B cell (primary cell): Measurements from ENCODE around the gene C1R. TPM values are rescaled to one million over a fixed set of nuclear protein-coding genes. Genes with fewer than 3 reads are reported as not detected.

ENCODE experiments used
- ATAC-seq: fragments of 200-7000 bp; cut with Tn5 transposase; one replicate; pipeline ENCODE4 v1.10.0; 2021; ENCODE audit warnings: low read depth, mild to moderate bottlenecking, moderate number of reproducible peaks, moderate library complexity
- CTCF ChIA-PET: fragments of 350-600 bp; sonication (Branson Sonifier 250); formaldehyde crosslinking; loops from one replicate; lab custom pipeline; 2021; ENCODE audit warnings: antibody characterized with exemption, inconsistent platforms; lab: Charles Lee
- POLR2A ChIA-PET: fragments of 350-600 bp; sonication (Branson Sonifier 250); formaldehyde crosslinking; loops from one replicate; lab custom pipeline; 2021; ENCODE audit warnings: antibody characterized with exemption; lab: Charles Lee
- DNase-seq: peaks from one replicate; pipeline ENCODE4 v3.0.0; 2013
- H2AFZ ChIP-seq: 2 replicates; pipeline ENCODE4 v1.6.1; 2012; ENCODE audit warnings: mild to moderate bottlenecking, low read depth, low read length; ENCODE audit not compliant: insufficient read depth, poor library complexity, severe bottlenecking
- H3K27ac ChIP-seq, 2 donors: 1 replicate in 1 of 2; 2 replicates in 1 of 2; pipeline ENCODE4 v1.5.1; 2012 to 2013; ENCODE audit warnings: low read length in 2 of 2, mild to moderate bottlenecking in 2 of 2, moderate library complexity in 1 of 2
- H3K27me3 ChIP-seq, 4 experiments: fragments of 200-600 bp in 1 of 4; sonication (generic) in 1 of 4; replicated peaks in 1 of 4; 1 replicate in 2 of 4; 2 replicates in 2 of 4; pipeline versions ENCODE4 v1.6.1 to v1.7.0; 2013 to 2016; ENCODE audit warnings: low read length in 3 of 4, mild to moderate bottlenecking in 2 of 4, mixed read lengths in 1 of 4, moderate library complexity in 1 of 4; ENCODE audit not compliant: insufficient read depth in 4 of 4, control insufficient read depth in 3 of 4; ENCODE audit errors: control extremely low read depth in 1 of 4
- H3K36me3 ChIP-seq, 2 experiments: replicated peaks in 1 of 2; 1 replicate in 1 of 2; 2 replicates in 1 of 2; pipeline versions ENCODE4 v1.6.1 to v1.7.1; 2013; ENCODE audit warnings: low read length in 1 of 2; ENCODE audit not compliant: insufficient read depth in 2 of 2, control insufficient read depth in 1 of 2; ENCODE audit errors: control extremely low read depth in 1 of 2, extremely low read depth in 1 of 2
- H3K4me1 ChIP-seq, 2 donors: fragments of 200-600 bp in 1 of 2; sonication (generic) in 1 of 2; 1 replicate in 1 of 2; 2 replicates in 1 of 2; pipeline versions ENCODE4 v1.5.1 to v1.6.1; 2013 to 2017; ENCODE audit warnings: low read length in 2 of 2; ENCODE audit not compliant: control insufficient read depth in 2 of 2, insufficient read depth in 2 of 2
- H3K4me2 ChIP-seq: replicated peaks from 2 replicates; pipeline ENCODE3; 2012; ENCODE audit warnings: mild to moderate bottlenecking, low read depth, low read length; ENCODE audit not compliant: poor library complexity, severe bottlenecking
- H3K4me3 ChIP-seq, 5 experiments: fragments of 200-600 bp in 1 of 5; sonication (generic) in 1 of 5; 1 replicate in 3 of 5; 2 replicates in 2 of 5; pipeline versions ENCODE4 v1.5.1 to v1.7.0; 2011 to 2016; ENCODE audit warnings: low read length in 4 of 5, mild to moderate bottlenecking in 4 of 5, low read depth in 2 of 5, control low read depth in 1 of 5, moderate library complexity in 1 of 5; ENCODE audit not compliant: insufficient read depth in 1 of 5; ENCODE audit errors: control extremely low read depth in 1 of 5, extremely low read depth in 1 of 5
- H3K79me2 ChIP-seq: fragments of 200-600 bp; sonication (generic); one replicate; pipeline ENCODE4 v1.6.0; 2016; ENCODE audit warnings: low read length; ENCODE audit not compliant: control insufficient read depth, insufficient read depth
- H3K9ac ChIP-seq: fragments of 200-600 bp; sonication (generic); 2 replicates; pipeline ENCODE4 v1.6.1; 2017; ENCODE audit warnings: mild to moderate bottlenecking, low read length, moderate library complexity
- H3K9me3 ChIP-seq, 3 donors: one replicate each; pipeline versions ENCODE4 v1.6.1 to v1.7.1; 2013; ENCODE audit warnings: low read length in 2 of 3; ENCODE audit not compliant: control insufficient read depth in 2 of 3, insufficient read depth in 1 of 3; ENCODE audit errors: control extremely low read depth in 1 of 3
- H4K20me1 ChIP-seq: 2 replicates; pipeline ENCODE4 v1.6.0; 2012; ENCODE audit warnings: mild to moderate bottlenecking, low read length; ENCODE audit not compliant: insufficient read depth, control insufficient read depth, poor library complexity, severe bottlenecking
- H3K27ac Mint-ChIP-seq: one replicate; pipeline ENCODE4 v1.8.0; 2021; ENCODE audit warnings: mixed read lengths
- H3K27me3 Mint-ChIP-seq: one replicate; pipeline ENCODE4 v1.8.0; 2021; ENCODE audit warnings: mixed read lengths
- H3K4me1 Mint-ChIP-seq: one replicate; pipeline ENCODE4 v1.8.0; 2021; ENCODE audit warnings: mixed read lengths
- H3K4me3 Mint-ChIP-seq: one replicate; pipeline ENCODE4 v1.8.0; 2021; ENCODE audit warnings: mixed read lengths
- H3K9me3 Mint-ChIP-seq: one replicate; pipeline ENCODE4 v1.8.0; 2022; ENCODE audit warnings: mixed read lengths; ENCODE audit not compliant: insufficient read depth
- EZH2 ChIP-seq: IDR thresholded peaks from 2 replicates; pipeline ENCODE4 v1.6.1; 2012; ENCODE audit warnings: borderline replicate concordance, low read depth, mild to moderate bottlenecking, moderate library complexity, low read length; ENCODE audit not compliant: insufficient read depth, poor library complexity, severe bottlenecking
- WGBS: methylation state at CpG from one replicate; pipeline ENCODE4 v1.1.5; 2013; ENCODE audit warnings: missing lambda C conversion rate; ENCODE audit not compliant: insufficient coverage; 5-methylcytosine and 5-hydroxymethylcytosine counted together
- intact Hi-C: fragments of 100-400 bp; cut with micrococcal nuclease; formaldehyde crosslinking; loops from one replicate; pipeline ENCODE4 v1.10.0; 2022
- polyA plus RNA-seq: library from polyadenylated mRNA; depleted of rRNA; stranded (reverse); fragments of >200 nt; gene quantifications from 2 replicates; pipeline ENCODE4 v1.2.3, GENCODE V29; 2012
- total RNA-seq, 2 donors: library from RNA; stranded (reverse); fragments of 120-200 nt in 1 of 2; gene quantifications; 1 replicate in 1 of 2; 2 replicates in 1 of 2; pipeline versions ENCODE4 v1.2.3 to v1.2.4, GENCODE V29; 2013 to 2022
- TF ChIP-seq, protein P1 (sequence below): fragments of 200-600 bp; IDR thresholded peaks from one replicate; pipeline ENCODE4 v1.8.0; 2022; ENCODE audit warnings: antibody characterized with exemption, mild to moderate bottlenecking

The C1R gene
- total and polyA plus RNA-seq, 2 donors (not counting 1 experiment from before 2014, with no cell fraction given): 1.5 to 2.0 TPM

DNA sequence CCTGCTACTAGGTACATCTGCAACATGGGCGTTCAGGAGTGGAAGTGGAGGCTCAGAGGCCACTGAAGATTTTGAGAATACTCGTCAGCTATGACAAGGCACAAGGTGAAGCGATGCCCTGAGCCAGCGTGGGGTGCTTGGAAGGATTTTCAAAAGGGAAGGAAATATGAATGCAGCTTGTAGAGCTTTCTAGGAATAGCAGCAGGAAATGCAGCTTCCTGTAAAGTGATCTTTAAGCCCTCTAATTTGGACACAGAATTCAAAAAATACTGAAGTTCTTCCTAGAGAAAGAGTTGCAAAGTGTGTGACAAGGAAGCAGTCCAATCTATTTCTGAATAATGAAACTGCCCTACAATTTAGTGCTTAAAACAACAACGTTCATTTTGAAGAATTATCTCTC lies 44.9 kb downstream of the C1R start:
- Histone ChIP-seq H3K9ac (no peak overlapping the region), H2AFZ (no peak overlapping the region), H3K4me2 (no peak overlapping the region), H3K9me3 (no peaks in the 10 kb centered on the region), H3K27ac (no peak overlapping the region), H3K4me1 (no peaks in the 10 kb centered on the region), H3K27me3 (no peaks in the 10 kb centered on the region), H3K4me3 (no peak overlapping the region), H4K20me1 (no peaks in the 10 kb centered on the region), H3K36me3 (no peaks in the 10 kb centered on the region), H3K79me2 (no peaks in the 10 kb centered on the region)
- H3K4me3 Mint-ChIP-seq: no peak overlapping the region
- no peak for TF ChIP-seq EZH2
- TF ChIP-seq, protein P1, sequence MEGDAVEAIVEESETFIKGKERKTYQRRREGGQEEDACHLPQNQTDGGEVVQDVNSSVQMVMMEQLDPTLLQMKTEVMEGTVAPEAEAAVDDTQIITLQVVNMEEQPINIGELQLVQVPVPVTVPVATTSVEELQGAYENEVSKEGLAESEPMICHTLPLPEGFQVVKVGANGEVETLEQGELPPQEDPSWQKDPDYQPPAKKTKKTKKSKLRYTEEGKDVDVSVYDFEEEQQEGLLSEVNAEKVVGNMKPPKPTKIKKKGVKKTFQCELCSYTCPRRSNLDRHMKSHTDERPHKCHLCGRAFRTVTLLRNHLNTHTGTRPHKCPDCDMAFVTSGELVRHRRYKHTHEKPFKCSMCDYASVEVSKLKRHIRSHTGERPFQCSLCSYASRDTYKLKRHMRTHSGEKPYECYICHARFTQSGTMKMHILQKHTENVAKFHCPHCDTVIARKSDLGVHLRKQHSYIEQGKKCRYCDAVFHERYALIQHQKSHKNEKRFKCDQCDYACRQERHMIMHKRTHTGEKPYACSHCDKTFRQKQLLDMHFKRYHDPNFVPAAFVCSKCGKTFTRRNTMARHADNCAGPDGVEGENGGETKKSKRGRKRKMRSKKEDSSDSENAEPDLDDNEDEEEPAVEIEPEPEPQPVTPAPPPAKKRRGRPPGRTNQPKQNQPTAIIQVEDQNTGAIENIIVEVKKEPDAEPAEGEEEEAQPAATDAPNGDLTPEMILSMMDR: no peak
- ATAC-seq (no peak), DNase-seq (no peak)
- H3K4me1 Mint-ChIP-seq: peaks cover 6% of the 10 kb centered on the region
- no peaks in the 10 kb centered on the region for H3K9me3 Mint-ChIP-seq
- CTCF ChIA-PET: no interaction called here
- intact Hi-C loops: no loop called here
- no peak overlapping the region for H3K27ac Mint-ChIP-seq
- H3K27me3 Mint-ChIP-seq: peaks cover 10% of the 10 kb centered on the region
- POLR2A ChIA-PET: no interaction called here
- 13% methylated on average over 2 of the region's 5 CpGs for WGBS

DNA sequence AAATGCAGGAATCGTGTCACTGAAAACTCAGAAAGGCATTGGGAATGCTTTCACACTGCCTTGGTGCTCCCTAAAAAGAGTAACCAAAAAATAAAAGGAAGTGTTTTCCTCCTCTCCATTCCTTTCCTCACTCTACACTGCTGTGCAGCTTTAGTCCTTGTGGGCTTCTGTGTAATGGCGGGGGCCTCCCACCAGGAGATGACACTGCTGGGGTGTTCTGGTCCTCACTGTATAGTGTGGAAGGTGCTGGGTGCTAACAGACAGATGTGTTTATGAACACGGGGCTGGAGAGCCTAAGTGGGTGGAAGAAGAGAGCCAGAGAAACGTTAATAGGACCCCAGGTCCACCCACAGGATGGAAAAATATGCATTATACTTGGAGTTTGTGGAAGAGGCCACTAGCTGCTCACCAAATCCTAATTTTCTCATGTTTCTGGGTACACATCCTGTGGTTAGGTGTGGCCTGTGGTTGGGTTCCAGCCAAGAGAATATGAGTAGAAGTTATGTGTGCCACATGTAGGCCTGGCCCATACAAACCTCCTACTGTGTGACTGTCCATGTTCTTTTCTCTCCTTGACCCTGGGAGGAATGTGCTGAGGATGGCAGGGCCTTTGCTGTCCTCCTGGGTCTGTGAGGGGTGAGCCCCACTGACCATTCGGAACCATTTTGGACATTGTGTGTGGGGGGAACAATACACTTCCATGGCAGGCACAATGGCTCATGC lies 45.7 kb downstream of the C1R start:
- H3K4me1 Mint-ChIP-seq: peaks cover 6% of the 10 kb centered on the region
- no peak overlapping the region for H3K27ac ChIP-seq
- no peak overlapping the region for H3K4me3 Mint-ChIP-seq
- POLR2A ChIA-PET: no interaction called here
- WGBS: 81% methylated on average over 4 of the region's 5 CpGs
- no peaks in the 10 kb centered on the region for H4K20me1 ChIP-seq
- H3K9ac ChIP-seq: no peak overlapping the region
- no peaks in the 10 kb centered on the region for H3K9me3 Mint-ChIP-seq
- no peaks in the 10 kb centered on the region for H3K79me2 ChIP-seq
- no peak overlapping the region for H2AFZ ChIP-seq
- CTCF ChIA-PET: no interaction called here
- H3K27ac Mint-ChIP-seq: no peak overlapping the region
- H3K4me3 ChIP-seq: no peak overlapping the region
- H3K27me3 Mint-ChIP-seq: peaks cover 6% of the 10 kb centered on the region
- TF ChIP-seq, protein P1: no peak
- TF ChIP-seq EZH2: no peak
- intact Hi-C loops: no loop called here
- no peaks in the 10 kb centered on the region for H3K9me3 ChIP-seq
- H3K4me1 ChIP-seq: no peaks in the 10 kb centered on the region
- DNase-seq: no peak
- no peaks in the 10 kb centered on the region for H3K27me3 ChIP-seq
- no peak for ATAC-seq
- H3K36me3 ChIP-seq: no peaks in the 10 kb centered on the region
- H3K4me2 ChIP-seq: no peak overlapping the region
